ENCODE results near the gene RAB3IP.
A peak's percentile ranks its signal among the peaks of the same experiment; 100 is the strongest.
"Not testable (repeated sequence)": the region's sequence is repeated elsewhere in the genome, so short reads cannot be mapped to it uniquely, and the experiment has no call there.

Gene RAB3IP

GRCh38 chr12:69756088-69756755, 17.6 kb downstream of the RAB3IP start:
- DNase-seq: no peak

- DNase-seq: no peak
These were observed 19.4 kb downstream of the RAB3IP start for GRCh38 chr12:69758105-69758504.

- DNase-seq: not testable (repeated sequence)
These were observed 20.9 kb downstream of the RAB3IP start for GRCh38 chr12:69759581-69759980.

- DNase-seq: no peak
These were observed 26.9 kb downstream of the RAB3IP start for GRCh38 chr12:69765515-69765914.

- no peak for DNase-seq
These were observed 27.6 kb downstream of the RAB3IP start for GRCh38 chr12:69766260-69766659.

GRCh38 chr12:69779928-69780327, 41.3 kb downstream of the RAB3IP start:
- peak; percentile 50 for DNase-seq

- DNase-seq: no peak
These were observed 44.7 kb downstream of the RAB3IP start for GRCh38 chr12:69783365-69783764.

GRCh38 chr12:69789351-69789750, 50.7 kb downstream of the RAB3IP start:
- no peak for DNase-seq

GRCh38 chr12:69792533-69792932, 53.9 kb downstream of the RAB3IP start:
- DNase-seq: no peak

- DNase-seq: not testable (repeated sequence)
These were observed 68.6 kb downstream of the RAB3IP start for GRCh38 chr12:69807101-69807897.

- no peak for DNase-seq
These were observed 72.3 kb downstream of the RAB3IP start for GRCh38 chr12:69810870-69811498.

- DNase-seq: no peak
These were observed 77.4 kb downstream of the RAB3IP start for GRCh38 chr12:69816082-69816481.

- no peak for DNase-seq
These were observed 82.4 kb downstream of the RAB3IP start for GRCh38 chr12:69821032-69821455.

GRCh38 chr12:69821456-69822159, 82.9 kb downstream of the RAB3IP start:
- peak; percentile 19 for DNase-seq

- DNase-seq: no peak
These were observed 83.7 kb downstream of the RAB3IP start for GRCh38 chr12:69822201-69822860.

- no peak for DNase-seq
These were observed 85.4 kb downstream of the RAB3IP start for GRCh38 chr12:69824028-69824427.

- DNase-seq: no peak
These were observed 86.4 kb downstream of the RAB3IP start, which contains the start of gene MYRFL for GRCh38 chr12:69824966-69825560. Gene MYRFL, plus strand, starts transcription at chr12:69825227. Its CDS starts 291 bp downstream, at chr12:69825518.

GRCh38 chr12:69828897-69829296, 90.2 kb downstream of the RAB3IP start:
- DNase-seq: no peak

GRCh38 chr12:69833696-69834095, 95.0 kb downstream of the RAB3IP start:
- DNase-seq: no peak

GRCh38 chr12:69834147-69834546, 95.5 kb downstream of the RAB3IP start:
- DNase-seq: no peak

- no peak for DNase-seq
These were observed 95.9 kb downstream of the RAB3IP start for GRCh38 chr12:69834576-69834975.

- DNase-seq: no peak
These were observed 96.4 kb downstream of the RAB3IP start for GRCh38 chr12:69835081-69835480.
